GM15510 (cell line): Measurements from ENCODE around the gene ANGPTL7.

Experiments used
- POLR2A ChIP-seq: IDR thresholded peaks from 3 replicates; pipeline ENCODE4 v1.6.1; 2011; ENCODE audit warnings: borderline replicate concordance; ENCODE audit not compliant: insufficient read length; ENCODE audit errors: extremely low read depth

The ANGPTL7 gene

GRCh38 chr1:11215381-11216005, 26.3 kb downstream of the ANGPTL7 start:
- no peak for TF ChIP-seq POLR2A

- TF ChIP-seq POLR2A, result no peak
These were observed 26.9 kb downstream of the ANGPTL7 start for GRCh38 chr1:11216074-11216473.

- no peak for TF ChIP-seq POLR2A
These were observed 38.2 kb downstream of the ANGPTL7 start for GRCh38 chr1:11227106-11228077.

- TF ChIP-seq POLR2A, result no peak
These were observed 40.0 kb downstream of the ANGPTL7 start for GRCh38 chr1:11229203-11229602.

- TF ChIP-seq POLR2A, result no peak
These were observed 44.1 kb downstream of the ANGPTL7 start for GRCh38 chr1:11233208-11233607.

- TF ChIP-seq POLR2A, result no peak
These were observed 48.2 kb downstream of the ANGPTL7 start for GRCh38 chr1:11237356-11237755.

- no peak for TF ChIP-seq POLR2A
These were observed 49.2 kb downstream of the ANGPTL7 start for GRCh38 chr1:11238311-11238710.

GRCh38 chr1:11245248-11245647, 56.1 kb downstream of the ANGPTL7 start:
- no peak for TF ChIP-seq POLR2A
